Breast epithelium (tissue), 4 donors: ENCODE results near the gene ALX4. TPM values are rescaled to one million over a fixed set of nuclear protein-coding genes. Genes with fewer than 3 reads are reported as not detected.

Experiments used
- DNase-seq, 2 donors: peaks; one replicate each; pipeline ENCODE4 v3.0.0-alpha.2; 2019; ENCODE audit warnings: low spot score in 2 of 2
- H3K27ac ChIP-seq, 2 donors: fragments of 200-600 bp; sonication (generic) in 1 of 2; one replicate each; pipeline ENCODE4 v1.5.1; 2016 to 2019; ENCODE audit warnings: mild to moderate bottlenecking in 1 of 2
- H3K27me3 ChIP-seq, 2 donors: fragments of 200-600 bp; sonication (generic) in 1 of 2; one replicate each; pipeline versions ENCODE4 v1.5.1 to v1.6.0; 2017 to 2019; ENCODE audit warnings: control low read depth in 1 of 2, mild to moderate bottlenecking in 1 of 2
- H3K36me3 ChIP-seq: fragments of 200-600 bp; one replicate; pipeline ENCODE4 v1.5.1; 2019
- H3K4me1 ChIP-seq, 2 donors: fragments of 200-600 bp; sonication (generic); one replicate each; pipeline ENCODE4 v1.5.1; 2016 to 2019; ENCODE audit warnings: control low read depth in 1 of 2
- H3K4me3 ChIP-seq, 3 donors: fragments of 200-600 bp; sonication (generic); 1 replicate in 2 of 3; 2 replicates in 1 of 3; pipeline ENCODE4 v1.5.1; 2016 to 2019; ENCODE audit warnings: mild to moderate bottlenecking in 3 of 3, moderate library complexity in 2 of 3
- H3K9me3 ChIP-seq, 2 donors: fragments of 200-600 bp; sonication (generic) in 1 of 2; one replicate each; pipeline ENCODE4 v1.5.1; 2016 to 2019; ENCODE audit warnings: control low read depth in 1 of 2
- CTCF ChIP-seq, 3 donors: fragments of 450-650 bp; IDR thresholded peaks; one replicate each; pipeline ENCODE4 v1.5.1; 2016 to 2017; ENCODE audit warnings: antibody characterized with exemption in 3 of 3, mild to moderate bottlenecking in 3 of 3, moderate library complexity in 3 of 3
- POLR2A ChIP-seq: fragments of 450-650 bp; IDR thresholded peaks from one replicate; pipeline ENCODE4 v1.6.1; 2016; ENCODE audit warnings: antibody characterized with exemption, mild to moderate bottlenecking, moderate library complexity
- POLR2AphosphoS5 ChIP-seq, 3 donors: sonication (generic); formaldehyde crosslinking; IDR thresholded peaks; one replicate each; pipeline ENCODE4 v1.6.1; 2017; ENCODE audit warnings: antibody characterized with exemption in 3 of 3
- intact Hi-C: fragments of 100-400 bp; cut with DNase I; formaldehyde crosslinking; loops from one replicate; pipeline ENCODE4 v1.15.1; 2023; ENCODE audit warnings: low total_unique reads
- total RNA-seq, 3 donors: library from RNA; depleted of rRNA; stranded (reverse); fragments of >200 nt; gene quantifications; one replicate each; pipeline ENCODE4 v1.1.0, GENCODE V29; 2016

Gene ALX4
- total RNA-seq, 3 donors from 2014 or later = under 0.01 to 5.2 (median 1.9) TPM

GRCh38 chr11:44311339-44312261 is 1.7 kb upstream of the ALX4 start:
- H3K27me3 ChIP-seq = peaks cover 11 to 92% of the 10 kb centered on the region in 2 donors
- intact Hi-C loops = no loop called here

GRCh38 chr11:44310463-44311272 is 729 bp upstream of the ALX4 start:
- intact Hi-C loops = no loop called here
- H3K4me3 ChIP-seq = peak overlapping the region in 2 of 3 donors; percentile 58 to 65
- no peak for TF ChIP-seq CTCF (IDR thresholded peaks at IDR 0.05)

More at GRCh38 chr11:44311339-44312261, 1.7 kb upstream of the ALX4 start:
- Histone ChIP-seq H3K36me3 (no peaks in the 10 kb centered on the region), H3K27ac (peak overlapping the region in 1 of 2 donors; percentile 87), H3K9me3 (no peaks in the 10 kb centered on the region), H3K4me1 (peaks cover 0 to 4% of the 10 kb centered on the region in 2 donors), H3K4me3 (no peak overlapping the region)
- peak in 1 of 2 donors; percentile 0 for DNase-seq
- TF ChIP-seq POLR2A (no peak), CTCF (IDR thresholded peaks at IDR 0.05) (no peak), POLR2AphosphoS5 (IDR thresholded peaks at IDR 0.05) (no peak)

GRCh38 chr11:44310206-44310462 is 195 bp upstream of the ALX4 start:
- Histone ChIP-seq H3K27ac (peak overlapping the region; percentile 71 to 87), H3K4me3 (peak overlapping the region; percentile 14 to 65 (median 58)), H3K4me1 (peaks cover 0 to 4% of the 10 kb centered on the region in 2 donors), H3K27me3 (peaks cover 11 to 92% of the 10 kb centered on the region in 2 donors), H3K36me3 (no peaks in the 10 kb centered on the region), H3K9me3 (no peaks in the 10 kb centered on the region)
- intact Hi-C loops = no loop called here
- DNase-seq = no peak
- no peak for TF ChIP-seq CTCF (IDR thresholded peaks at IDR 0.05)
- no peak for TF ChIP-seq POLR2A
- no peak for TF ChIP-seq POLR2AphosphoS5 (IDR thresholded peaks at IDR 0.05)

More at GRCh38 chr11:44310463-44311272, 729 bp upstream of the ALX4 start:
- peaks cover 11 to 92% of the 10 kb centered on the region in 2 donors for H3K27me3 ChIP-seq
- no peaks in the 10 kb centered on the region for H3K9me3 ChIP-seq
- DNase-seq = no peak
- H3K4me1 ChIP-seq = peaks cover 0 to 4% of the 10 kb centered on the region in 2 donors
- H3K27ac ChIP-seq = peak overlapping the region; percentile 71 to 87
- H3K36me3 ChIP-seq = no peaks in the 10 kb centered on the region

- H3K27me3 ChIP-seq = peaks cover 11 to 94% of the 10 kb centered on the region in 2 donors
- TF ChIP-seq POLR2A = no peak
- no peak for TF ChIP-seq POLR2AphosphoS5 (IDR thresholded peaks at IDR 0.05)
- TF ChIP-seq CTCF (IDR thresholded peaks at IDR 0.05) = no peak
- peak overlapping the region; percentile 71 to 87 for H3K27ac ChIP-seq
- H3K4me3 ChIP-seq = peak overlapping the region; percentile 14 to 65 (median 58)
- no peaks in the 10 kb centered on the region for H3K36me3 ChIP-seq
- H3K9me3 ChIP-seq = no peaks in the 10 kb centered on the region
- no peak for DNase-seq
- peaks cover 0 to 4% of the 10 kb centered on the region in 2 donors for H3K4me1 ChIP-seq
- intact Hi-C loops = no loop called here
These were observed 939 bp downstream of the ALX4 start for GRCh38 chr11:44308923-44309477.
